ENCODE results near the gene ULK1. TPM values are rescaled to one million over a fixed set of nuclear protein-coding genes. Genes with fewer than 3 reads are reported as not detected.
"Not testable (repeated sequence)": the region's sequence is repeated elsewhere in the genome, so short reads cannot be mapped to it uniquely, and the experiment has no call there.

The ULK1 gene
- total and polyA plus RNA-seq, 2 experiments from 2014 or later, result 4.0 to 6.9 TPM

GRCh38 chr12:131873293-131873692, 21.1 kb upstream of the ULK1 start:
- no peaks in the 10 kb centered on the region for H3K27me3 ChIP-seq (replicated peaks; ENCODE audit: insufficient read depth)
- peaks cover 18% of the 10 kb centered on the region for H3K4me1 ChIP-seq (ENCODE audit: insufficient read depth)
- no peak overlapping the region for H3K4me2 ChIP-seq (ENCODE audit: unreplicated experiment)
- H3K4me3 ChIP-seq, result no peak overlapping the region
- H3K79me2 ChIP-seq (ENCODE audit: insufficient read depth), result no peaks in the 10 kb centered on the region
- H3F3A ChIP-seq (ENCODE audit: insufficient read depth), result peaks cover 6% of the 10 kb centered on the region; the same call in 1 of the 2 replicates
- DNase-seq, result no peak
- H3K9ac ChIP-seq, result no peak overlapping the region
- H3K9me2 ChIP-seq (ENCODE audit: insufficient read depth), result no peaks in the 10 kb centered on the region
- no peak for TF ChIP-seq EZH2 (IDR thresholded peaks at IDR 0.05; ENCODE audit: insufficient read depth, poor library complexity, severe bottlenecking)
- no peak for TF ChIP-seq EZH2phosphoT487 (IDR thresholded peaks at IDR 0.05; ENCODE audit: insufficient read depth, low read depth)
- in situ Hi-C loops (cut with MboI), result no loop called here
- H3K9me3 ChIP-seq (ENCODE audit: low read depth), result no peaks in the 10 kb centered on the region
- H2AFZ ChIP-seq, result no peak overlapping the region
- H3K36me3 ChIP-seq (ENCODE audit: low read depth), result no peaks in the 10 kb centered on the region
- H3K27ac ChIP-seq, result no peak overlapping the region
- no peaks in the 10 kb centered on the region for H4K20me1 ChIP-seq (ENCODE audit: insufficient read depth)
- 96% methylated on average over 20 to 21 of the region's 21 CpGs for WGBS, 2 experiments (ENCODE audit: low coverage in 1 of 2, low lambda C conversion rate in 2 of 2, missing lambda C conversion rate in 2 of 2)

GRCh38 chr12:131874972-131875371, 19.4 kb upstream of the ULK1 start:
- in situ Hi-C loops (cut with MboI), result not testable (repeated sequence)

GRCh38 chr12:131877216-131877615, 17.2 kb upstream of the ULK1 start:
- H3K27ac ChIP-seq; H3K9me2 ChIP-seq (ENCODE audit: insufficient read depth); H3K79me2 ChIP-seq (ENCODE audit: insufficient read depth); in situ Hi-C loops (cut with MboI); H3F3A ChIP-seq (ENCODE audit: insufficient read depth); H3K9ac ChIP-seq; H3K4me2 ChIP-seq (ENCODE audit: unreplicated experiment); H4K20me1 ChIP-seq (ENCODE audit: insufficient read depth); H2AFZ ChIP-seq; H3K4me3 ChIP-seq; H3K36me3 ChIP-seq (ENCODE audit: low read depth); H3K9me3 ChIP-seq (ENCODE audit: low read depth); H3K27me3 ChIP-seq (replicated peaks; ENCODE audit: insufficient read depth); DNase-seq; H3K4me1 ChIP-seq (ENCODE audit: insufficient read depth): not testable (repeated sequence)
- WGBS, 2 experiments (ENCODE audit: low coverage in 1 of 2, low lambda C conversion rate in 2 of 2, missing lambda C conversion rate in 2 of 2), result 90 to 93% methylated on average over 6 to 10 of the region's 10 CpGs

More at GRCh38 chr12:131874972-131875371, 19.4 kb upstream of the ULK1 start:
- peaks cover 18% of the 10 kb centered on the region for H3K4me1 ChIP-seq (ENCODE audit: insufficient read depth)
- not testable (repeated sequence) for H3K4me2 ChIP-seq (ENCODE audit: unreplicated experiment); H2AFZ ChIP-seq; H3K79me2 ChIP-seq (ENCODE audit: insufficient read depth); H3K9me3 ChIP-seq (ENCODE audit: low read depth); DNase-seq; H3K27ac ChIP-seq; H3K9me2 ChIP-seq (ENCODE audit: insufficient read depth); H3K27me3 ChIP-seq (replicated peaks; ENCODE audit: insufficient read depth); H3K4me3 ChIP-seq; H3F3A ChIP-seq (ENCODE audit: insufficient read depth); H3K36me3 ChIP-seq (ENCODE audit: low read depth); H4K20me1 ChIP-seq (ENCODE audit: insufficient read depth); H3K9ac ChIP-seq
- 78 to 89% methylated on average over 6 of the region's 6 CpGs for WGBS, 2 experiments (ENCODE audit: low coverage in 1 of 2, low lambda C conversion rate in 2 of 2, missing lambda C conversion rate in 2 of 2)

- H3K79me2 ChIP-seq (ENCODE audit: insufficient read depth); DNase-seq; in situ Hi-C loops (cut with MboI); H3F3A ChIP-seq (ENCODE audit: insufficient read depth); H3K27me3 ChIP-seq (replicated peaks; ENCODE audit: insufficient read depth); H3K4me1 ChIP-seq (ENCODE audit: insufficient read depth); H3K9me2 ChIP-seq (ENCODE audit: insufficient read depth); H3K9me3 ChIP-seq (ENCODE audit: low read depth); H4K20me1 ChIP-seq (ENCODE audit: insufficient read depth); H3K36me3 ChIP-seq (ENCODE audit: low read depth); H2AFZ ChIP-seq; H3K9ac ChIP-seq; H3K4me3 ChIP-seq; H3K27ac ChIP-seq; H3K4me2 ChIP-seq (ENCODE audit: unreplicated experiment): not testable (repeated sequence)
- 37 to 47% methylated on average over 3 of the region's 3 CpGs for WGBS, 2 experiments (ENCODE audit: low coverage in 1 of 2, low lambda C conversion rate in 2 of 2, missing lambda C conversion rate in 2 of 2)
Measured at GRCh38 chr12:131878436-131878835, 16.0 kb upstream of the ULK1 start.

GRCh38 chr12:131882804-131883520, 11.5 kb upstream of the ULK1 start:
- Histone ChIP-seq H3K9ac (no peak overlapping the region), H3K4me3 (no peak overlapping the region), H3K79me2 (ENCODE audit: insufficient read depth) (no peaks in the 10 kb centered on the region), H3K9me2 (ENCODE audit: insufficient read depth) (no peaks in the 10 kb centered on the region), H3K27me3 (replicated peaks; ENCODE audit: insufficient read depth) (no peaks in the 10 kb centered on the region), H3F3A (ENCODE audit: insufficient read depth) (no peaks in the 10 kb centered on the region), H3K27ac (no peak overlapping the region), H4K20me1 (ENCODE audit: insufficient read depth) (no peaks in the 10 kb centered on the region), H3K9me3 (ENCODE audit: low read depth) (no peaks in the 10 kb centered on the region), H3K36me3 (ENCODE audit: low read depth) (no peaks in the 10 kb centered on the region), H3K4me2 (ENCODE audit: unreplicated experiment) (no peak overlapping the region), H2AFZ (0 out of 2 replicates have a peak overlapping the region, but pooled peaks have one; percentile 26), H3K4me1 (ENCODE audit: insufficient read depth) (no peaks in the 10 kb centered on the region)
- in situ Hi-C loops (cut with MboI), result no loop called here
- TF ChIP-seq EZH2phosphoT487 (IDR thresholded peaks at IDR 0.05; ENCODE audit: insufficient read depth, low read depth), result no peak
- TF ChIP-seq EZH2 (IDR thresholded peaks at IDR 0.05; ENCODE audit: insufficient read depth, poor library complexity, severe bottlenecking), result no peak
- DNase-seq, result no peak
- WGBS, 2 experiments (ENCODE audit: low coverage in 1 of 2, low lambda C conversion rate in 2 of 2, missing lambda C conversion rate in 2 of 2), result 82 to 84% methylated on average over 16 of the region's 16 CpGs

All from GM23248 (cell line).